GM12878 (cell line): ENCODE results near the gene ATRNL1. TPM values are rescaled to one million over a fixed set of nuclear protein-coding genes. Genes with fewer than 3 reads are reported as not detected.
"Not testable (repeated sequence)": the region's sequence is repeated elsewhere in the genome, so short reads cannot be mapped to it uniquely, and the experiment has no call there.

Source experiments
- ATAC-seq: fragments of 200-7000 bp; cut with Tn5 transposase; 3 replicates; pipeline ENCODE4 v1.9.1; 2020; ENCODE audit warnings: mild to moderate bottlenecking, moderate library complexity
- BruUV-seq: library from RNA; stranded (reverse); fragments of 400-500 nt; replicated peaks from 2 replicates; lab custom pipeline; 2021; lab: Mats Ljungman, UMichigan
- CTCF ChIA-PET: fragments of 300-600 bp; sonication (Branson Sonifier 250); formaldehyde crosslinking; extraction: SDS; loops from one replicate; lab custom pipeline; 2021; ENCODE audit warnings: inconsistent platforms; lab: Yijun Ruan, JAX
- POLR2A ChIA-PET: fragments of 350-600 bp; formaldehyde crosslinking; extraction: SDS; loops from one replicate; lab custom pipeline; 2021; ENCODE audit warnings: inconsistent platforms; lab: Charles Lee
- RAD21 ChIA-PET: fragments of 300-600 bp; sonication (Branson Sonifier 250); formaldehyde crosslinking; loops from one replicate; lab custom pipeline; 2023; ENCODE audit warnings: antibody characterized with exemption; ENCODE audit not compliant: unreplicated experiment; lab: Charles Lee
- SMC1A ChIA-PET: fragments of 300-600 bp; sonication (Branson Sonifier 250); formaldehyde crosslinking; loops from one replicate; lab custom pipeline; 2023; ENCODE audit not compliant: unreplicated experiment, uncharacterized antibody; lab: Charles Lee
- DNase-seq: peaks from one replicate; pipeline ENCODE4 v3.0.0-alpha.2; 2011; ENCODE audit warnings: low read depth, low spot score
- FAIRE-seq: peaks from 3 replicates; lab custom pipeline; 2011; peaks lifted over from hg19 to GRCh38; lab: Jason Lieb, UNC
- H2AFZ ChIP-seq: 2 replicates; pipeline ENCODE4 v1.6.0; 2011; ENCODE audit warnings: low read depth, low read length, control low read depth; ENCODE audit not compliant: control insufficient read depth
- H3K27ac ChIP-seq: 2 replicates; pipeline ENCODE4 v1.5.1; 2011; ENCODE audit warnings: control low read depth; ENCODE audit not compliant: control insufficient read depth, insufficient read depth
- H3K27me3 ChIP-seq, 2 experiments: replicated peaks in 1 of 2; 2 replicates each; pipeline versions ENCODE4 v1.6.0 to v1.6.1; 2011; ENCODE audit warnings: low read length in 1 of 2; ENCODE audit not compliant: control insufficient read depth in 2 of 2, insufficient read depth in 2 of 2
- H3K36me3 ChIP-seq, 2 experiments: 2 replicates each; pipeline ENCODE4 v1.5.1; 2011; ENCODE audit warnings: low read length in 1 of 2; ENCODE audit not compliant: control insufficient read depth in 2 of 2, insufficient read depth in 2 of 2
- H3K4me1 ChIP-seq: 2 replicates; pipeline ENCODE4 v1.6.1; 2011; ENCODE audit warnings: mild to moderate bottlenecking, low read length, moderate library complexity, mixed read lengths; ENCODE audit not compliant: control insufficient read depth, insufficient read depth
- H3K4me2 ChIP-seq: 2 replicates; pipeline ENCODE4 v1.6.0; 2011; ENCODE audit warnings: control low read depth; ENCODE audit not compliant: control insufficient read depth, insufficient read depth
- H3K4me3 ChIP-seq: fragments of 200-600 bp; sonication (generic); 2 replicates; pipeline ENCODE4 v1.5.1; 2016
- H3K79me2 ChIP-seq: 2 replicates; pipeline ENCODE4 v1.6.0; 2011; ENCODE audit warnings: low read length; ENCODE audit not compliant: control insufficient read depth, insufficient read depth
- H3K9ac ChIP-seq: 2 replicates; pipeline ENCODE4 v1.8.0; 2011; ENCODE audit warnings: low read length, control low read depth, mixed read lengths; ENCODE audit not compliant: control insufficient read depth, insufficient read depth
- H3K9me3 ChIP-seq: replicated peaks from 3 replicates; pipeline ENCODE4 v1.5.1; 2011; ENCODE audit warnings: mild to moderate bottlenecking, low read length; ENCODE audit not compliant: control insufficient read depth, insufficient read depth
- H4K20me1 ChIP-seq: 2 replicates; pipeline ENCODE4 v1.6.0; 2011; ENCODE audit not compliant: control insufficient read depth, insufficient read depth
- BCL11A ChIP-seq: IDR thresholded peaks from 2 replicates; pipeline ENCODE4 v1.6.1; 2011; ENCODE audit warnings: low read depth, low read length
- EZH2 ChIP-seq: IDR thresholded peaks from 2 replicates; pipeline ENCODE4 v1.6.1; 2012; ENCODE audit warnings: low read depth, mild to moderate bottlenecking, control low read depth, inconsistent platforms, low read length, borderline replicate concordance; ENCODE audit not compliant: control insufficient read depth
- TCF7 ChIP-seq: IDR thresholded peaks from 2 replicates; pipeline ENCODE4 v1.6.1; 2014; ENCODE audit warnings: antibody characterized with exemption, borderline replicate concordance
- YBX1 ChIP-seq: fragments of 450-650 bp; IDR thresholded peaks from 2 replicates; pipeline ENCODE4 v1.6.1; 2016; ENCODE audit warnings: antibody characterized with exemption
- WGBS: methylation state at CpG from one replicate; pipeline ENCODE4 v1.1.6; 2016; ENCODE audit warnings: low lambda C conversion rate; ENCODE audit not compliant: insufficient replicate concordance, insufficient coverage; ENCODE audit errors: missing lambda C conversion rate; 5-methylcytosine and 5-hydroxymethylcytosine counted together
- in situ Hi-C: fragments of 300-500 bp; cut with MboI; formaldehyde crosslinking; loops from 9 replicates; pipeline ENCODE4 v1.14.3; 2018; ENCODE audit warnings: mixed read lengths
- intact Hi-C: fragments of 100-400 bp; cut with micrococcal nuclease; formaldehyde crosslinking; loops from one replicate; pipeline ENCODE4 v1.14.2; 2022; ENCODE audit not compliant: unreplicated experiment
- polyA plus RNA-seq, 11 experiments: library from polyadenylated mRNA; depleted of rRNA in 4 of 11; unstranded in 6 of 11; stranded (reverse) in 5 of 11; fragments of >200 nt; fragmentation: Nextera tagmentation in 4 of 11; fragmentation: Illumina TruSeq in 1 of 11; extraction: Ambion mirVana in 4 of 11; extraction: Trizol in 1 of 11; gene quantifications; 1 replicate in 1 of 11; 2 replicates in 10 of 11; pipeline versions ENCODE4 v1.2.1 to v1.2.3, GENCODE V29; 2011 to 2016; ENCODE audit warnings: inconsistent platforms in 2 of 11, missing spikeins in 2 of 11, low read depth in 1 of 11
- total RNA-seq, 4 experiments: library from RNA; depleted of rRNA in 3 of 4; stranded (reverse); fragments of >200 nt in 3 of 4; fragmentation: Illumina TruSeq in 1 of 4; extraction: Trizol in 1 of 4; gene quantifications; 2 replicates each; pipeline versions ENCODE4 v1.2.1 to v1.2.3, GENCODE V29; 2013 to 2021
- TF ChIP-seq, protein P1 (sequence below): fragments of 450-650 bp; IDR thresholded peaks from 2 replicates; pipeline ENCODE4 v1.6.1; 2016; ENCODE audit warnings: mild to moderate bottlenecking

Gene ATRNL1
- total and polyA plus RNA-seq, 10 of the 15 experiments (the other 5 are each of a cell fraction or from before 2014, with no cell fraction given) = 0.03 to 1.4 (median 0.34) TPM

DNA sequence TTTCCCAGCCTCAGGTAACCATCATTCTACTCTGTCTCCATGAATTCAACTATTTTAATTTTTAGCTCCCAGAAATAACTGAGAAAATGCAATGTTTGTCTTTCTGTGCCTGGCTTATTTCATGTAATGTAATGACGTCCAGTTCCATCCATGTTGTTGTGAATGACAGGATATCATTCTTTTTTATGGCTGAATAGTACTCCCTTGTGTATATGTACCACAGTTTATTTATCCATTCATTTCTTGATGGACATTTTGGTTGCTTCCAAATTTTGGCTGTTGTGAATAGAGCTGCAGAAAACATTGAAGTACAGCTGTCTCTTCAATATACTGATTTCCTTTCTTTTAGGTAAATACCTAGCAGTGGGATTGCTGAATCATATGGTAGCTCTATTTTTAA is 10.5 kb downstream of the ATRNL1 start:
- ChIA-PET RAD21 (no interaction called here), SMC1A (interaction anchor here (0.9 kb wide), 1 partner anchor 42 kb away, joined by 3 read pairs; no protein-coding TSS in a partner anchor), POLR2A (no interaction called here), CTCF (interaction anchor here (0.6 kb wide), 1 partner anchor 1555 kb away, joined by 3 read pairs; no protein-coding TSS in a partner anchor)
- no peaks in the 10 kb centered on the region for H3K27me3 ChIP-seq
- H3K4me3 ChIP-seq = no peak overlapping the region
- H3K9me3 ChIP-seq = no peaks in the 10 kb centered on the region; the same call in 1 of the 3 replicates
- TF ChIP-seq BCL11A = no peak
- no peak for TF ChIP-seq YBX1
- TF ChIP-seq, protein P1, sequence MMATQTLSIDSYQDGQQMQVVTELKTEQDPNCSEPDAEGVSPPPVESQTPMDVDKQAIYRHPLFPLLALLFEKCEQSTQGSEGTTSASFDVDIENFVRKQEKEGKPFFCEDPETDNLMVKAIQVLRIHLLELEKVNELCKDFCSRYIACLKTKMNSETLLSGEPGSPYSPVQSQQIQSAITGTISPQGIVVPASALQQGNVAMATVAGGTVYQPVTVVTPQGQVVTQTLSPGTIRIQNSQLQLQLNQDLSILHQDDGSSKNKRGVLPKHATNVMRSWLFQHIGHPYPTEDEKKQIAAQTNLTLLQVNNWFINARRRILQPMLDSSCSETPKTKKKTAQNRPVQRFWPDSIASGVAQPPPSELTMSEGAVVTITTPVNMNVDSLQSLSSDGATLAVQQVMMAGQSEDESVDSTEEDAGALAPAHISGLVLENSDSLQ = no peak
- no peak for TF ChIP-seq TCF7
- no peak for TF ChIP-seq EZH2
- no peak overlapping the region for H3K27ac ChIP-seq
- BruUV-seq = no TSS peak
- H4K20me1 ChIP-seq = no peaks in the 10 kb centered on the region
- no peaks in the 10 kb centered on the region for H3K36me3 ChIP-seq
- DNase-seq (no peak), ATAC-seq (no peak), FAIRE-seq (no peak)
- in situ Hi-C loops = no loop called here
- no peak overlapping the region for H2AFZ ChIP-seq
- no peak overlapping the region for H3K9ac ChIP-seq
- no peaks in the 10 kb centered on the region for H3K4me1 ChIP-seq
- no peaks in the 10 kb centered on the region for H3K79me2 ChIP-seq
- 46% methylated on average over 1 of the region's 1 CpG for WGBS
- intact Hi-C loops = no loop called here
- no peak overlapping the region for H3K4me2 ChIP-seq

GRCh38 chr10:115105411-115105810 is 12.2 kb downstream of the ATRNL1 start:
- 24% methylated on average over 5 of the region's 5 CpGs for WGBS
- DNase-seq, intact Hi-C loops, H3K4me3 ChIP-seq, ATAC-seq, H3K27me3 ChIP-seq, in situ Hi-C loops, H2AFZ ChIP-seq, H4K20me1 ChIP-seq, H3K9ac ChIP-seq, H3K27ac ChIP-seq, H3K36me3 ChIP-seq, POLR2A ChIA-PET, H3K79me2 ChIP-seq, CTCF ChIA-PET, FAIRE-seq, BruUV-seq, H3K9me3 ChIP-seq, RAD21 ChIA-PET, H3K4me1 ChIP-seq, SMC1A ChIA-PET, H3K4me2 ChIP-seq: not testable (repeated sequence)
